NCI-H2171 (cell line): ENCODE measurements around the gene OSBPL8.

Source experiments
- DNase-seq: peaks from one replicate; lab custom pipeline; 2025; lab: John Stamatoyannopoulos, UW

The OSBPL8 gene, protein sequence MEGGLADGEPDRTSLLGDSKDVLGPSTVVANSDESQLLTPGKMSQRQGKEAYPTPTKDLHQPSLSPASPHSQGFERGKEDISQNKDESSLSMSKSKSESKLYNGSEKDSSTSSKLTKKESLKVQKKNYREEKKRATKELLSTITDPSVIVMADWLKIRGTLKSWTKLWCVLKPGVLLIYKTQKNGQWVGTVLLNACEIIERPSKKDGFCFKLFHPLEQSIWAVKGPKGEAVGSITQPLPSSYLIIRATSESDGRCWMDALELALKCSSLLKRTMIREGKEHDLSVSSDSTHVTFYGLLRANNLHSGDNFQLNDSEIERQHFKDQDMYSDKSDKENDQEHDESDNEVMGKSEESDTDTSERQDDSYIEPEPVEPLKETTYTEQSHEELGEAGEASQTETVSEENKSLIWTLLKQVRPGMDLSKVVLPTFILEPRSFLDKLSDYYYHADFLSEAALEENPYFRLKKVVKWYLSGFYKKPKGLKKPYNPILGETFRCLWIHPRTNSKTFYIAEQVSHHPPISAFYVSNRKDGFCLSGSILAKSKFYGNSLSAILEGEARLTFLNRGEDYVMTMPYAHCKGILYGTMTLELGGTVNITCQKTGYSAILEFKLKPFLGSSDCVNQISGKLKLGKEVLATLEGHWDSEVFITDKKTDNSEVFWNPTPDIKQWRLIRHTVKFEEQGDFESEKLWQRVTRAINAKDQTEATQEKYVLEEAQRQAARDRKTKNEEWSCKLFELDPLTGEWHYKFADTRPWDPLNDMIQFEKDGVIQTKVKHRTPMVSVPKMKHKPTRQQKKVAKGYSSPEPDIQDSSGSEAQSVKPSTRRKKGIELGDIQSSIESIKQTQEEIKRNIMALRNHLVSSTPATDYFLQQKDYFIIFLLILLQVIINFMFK

DNA sequence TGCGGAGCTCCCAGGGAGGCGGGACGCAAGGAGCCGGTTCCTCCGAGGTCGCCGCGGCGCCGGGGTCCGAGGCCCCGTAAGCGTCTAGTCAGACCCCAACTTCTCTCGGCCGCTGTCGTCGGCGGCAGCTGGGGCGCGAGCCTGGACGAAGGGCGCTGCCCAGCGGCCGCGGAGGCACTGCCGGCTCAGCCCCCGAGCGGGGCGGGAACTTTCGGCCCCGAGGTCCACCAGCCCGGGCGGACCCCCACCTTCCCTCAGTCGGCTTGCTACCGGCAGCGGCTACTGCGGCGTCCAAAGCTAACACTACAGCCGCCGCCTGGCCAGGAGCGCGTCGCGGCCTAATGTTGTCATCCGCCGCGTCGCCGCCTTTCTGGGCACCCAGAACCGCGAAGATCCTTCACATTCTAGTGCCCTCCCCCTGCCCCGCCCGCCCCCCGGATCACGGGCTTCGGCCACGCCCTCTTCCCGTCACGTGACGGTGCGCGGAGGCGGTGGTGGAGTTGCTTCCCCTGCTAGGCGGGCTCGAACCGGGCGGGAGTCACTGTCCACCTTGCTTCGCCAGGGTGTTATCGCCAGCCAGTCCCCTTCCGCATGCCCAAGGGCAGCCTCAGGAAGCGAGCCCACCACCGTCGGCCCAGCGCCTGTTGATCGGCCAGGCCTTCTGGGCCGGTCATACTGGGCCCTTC lies at the start of gene OSBPL8:
TSS of gene OSBPL8 (minus strand) at position 372 of the 686 bp plus-strand sequence. CDS start 72,220 bp downstream, outside the sequence.
- DNase-seq: peak; percentile 92

DNA sequence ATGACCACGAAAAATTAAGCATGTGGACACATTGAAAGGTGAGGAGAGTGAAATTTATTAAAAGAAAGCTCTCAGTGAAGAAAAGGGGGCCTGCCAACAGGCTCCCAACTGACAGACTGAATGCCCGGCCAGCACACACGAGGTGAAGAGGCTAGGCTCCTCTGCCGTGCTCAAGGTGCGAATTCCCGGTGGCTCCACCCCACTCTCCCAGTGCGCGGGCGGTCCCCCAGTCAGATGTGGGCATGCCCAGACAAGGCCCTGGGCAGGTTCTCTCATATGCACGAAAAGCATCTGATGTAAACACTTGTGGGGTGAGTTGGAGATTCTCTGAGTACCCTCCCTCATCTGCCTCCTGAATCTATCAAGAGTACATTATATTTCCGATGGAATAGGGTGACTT lies 48.5 kb upstream of the OSBPL8 start:
- DNase-seq: no peak

DNA sequence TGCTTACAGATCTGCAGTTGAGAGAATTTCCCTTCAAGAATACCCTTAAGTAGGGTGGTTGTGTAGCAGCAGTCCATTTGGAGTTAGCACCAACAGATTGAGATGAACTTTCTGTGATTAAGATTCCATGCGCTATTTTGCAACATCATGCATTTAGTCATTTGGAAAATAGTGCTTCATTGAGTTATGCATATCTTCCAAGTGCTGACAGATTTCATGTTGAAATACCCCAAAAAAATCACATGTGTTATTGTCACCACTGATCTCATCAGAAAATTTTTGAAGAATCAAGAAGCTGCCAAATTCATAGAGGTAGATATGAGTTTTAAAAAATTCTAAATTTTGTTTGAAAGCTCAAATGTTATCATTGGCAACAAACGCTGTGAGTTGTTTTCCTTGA lies 35.5 kb upstream of the OSBPL8 start:
- no peak for DNase-seq

DNA sequence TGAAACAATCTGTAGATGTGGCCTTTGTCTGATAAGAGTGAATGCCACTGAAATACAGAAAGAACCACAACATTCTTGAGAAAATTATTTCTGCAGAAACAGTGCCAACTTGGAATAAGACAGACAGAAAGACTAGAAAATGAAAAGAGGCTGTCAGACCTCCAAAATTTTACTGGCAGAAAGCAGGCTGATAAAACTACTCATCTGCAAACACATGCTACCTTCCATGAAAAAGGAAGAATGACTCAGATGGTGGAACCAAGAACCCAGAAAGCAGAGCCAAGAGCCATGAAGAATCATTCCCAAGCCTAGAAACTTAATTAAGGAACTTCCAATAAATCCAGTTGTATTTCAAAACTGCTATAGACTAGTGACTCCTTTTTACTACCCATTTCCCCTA lies 31.9 kb upstream of the OSBPL8 start:
- DNase-seq: no peak

DNA sequence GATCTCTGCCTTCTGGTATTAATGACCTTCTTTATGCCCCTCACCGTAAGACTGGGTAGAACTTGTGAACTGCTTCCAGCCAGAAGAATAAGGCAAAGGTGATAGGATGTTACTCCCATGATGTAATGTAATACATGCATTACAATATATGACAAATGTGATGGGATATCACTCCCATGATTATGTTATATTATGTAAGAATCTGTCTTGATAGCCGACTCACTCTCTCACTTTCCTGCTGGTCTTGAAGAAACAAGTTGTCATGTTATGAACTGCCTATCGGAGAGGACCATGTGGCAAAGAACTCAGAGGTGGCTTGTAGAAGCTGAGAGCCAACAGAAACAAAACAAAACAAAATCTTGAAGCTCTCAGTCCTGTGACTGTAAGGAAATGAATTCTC lies 30.6 kb upstream of the OSBPL8 start:
- DNase-seq: no peak

DNA sequence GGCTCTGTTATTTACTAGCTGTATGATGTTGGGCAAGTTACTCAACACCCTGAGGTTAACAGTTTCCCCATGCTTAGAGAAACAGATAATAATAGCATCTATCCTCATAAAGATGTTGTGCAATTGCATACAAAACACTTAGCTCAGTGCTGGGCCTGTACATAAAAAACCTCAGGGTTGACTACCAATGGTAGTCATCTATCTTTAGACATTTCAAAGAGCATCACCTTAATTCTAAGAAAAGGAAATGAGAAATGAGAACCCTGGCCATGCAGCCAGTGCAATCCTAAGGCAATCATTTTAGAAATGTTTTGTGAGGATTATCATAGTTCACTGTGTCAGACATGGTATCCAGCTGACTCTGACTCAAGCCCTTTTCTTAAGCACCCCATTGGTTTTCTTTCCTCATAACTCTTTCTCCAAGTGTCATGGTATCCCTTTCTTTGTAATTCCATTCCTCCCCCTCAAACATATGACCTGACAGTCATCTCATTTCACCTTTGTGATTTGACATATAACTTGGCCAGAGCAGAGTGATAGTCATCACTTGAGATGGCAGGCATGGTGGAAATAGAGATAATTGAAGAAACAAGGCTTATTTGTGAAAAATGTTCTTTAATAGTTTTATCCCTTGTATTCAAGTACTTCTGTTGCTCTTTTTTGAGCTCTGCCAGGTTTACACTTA lies 29.5 kb upstream of the OSBPL8 start:
- no peak for DNase-seq

DNA sequence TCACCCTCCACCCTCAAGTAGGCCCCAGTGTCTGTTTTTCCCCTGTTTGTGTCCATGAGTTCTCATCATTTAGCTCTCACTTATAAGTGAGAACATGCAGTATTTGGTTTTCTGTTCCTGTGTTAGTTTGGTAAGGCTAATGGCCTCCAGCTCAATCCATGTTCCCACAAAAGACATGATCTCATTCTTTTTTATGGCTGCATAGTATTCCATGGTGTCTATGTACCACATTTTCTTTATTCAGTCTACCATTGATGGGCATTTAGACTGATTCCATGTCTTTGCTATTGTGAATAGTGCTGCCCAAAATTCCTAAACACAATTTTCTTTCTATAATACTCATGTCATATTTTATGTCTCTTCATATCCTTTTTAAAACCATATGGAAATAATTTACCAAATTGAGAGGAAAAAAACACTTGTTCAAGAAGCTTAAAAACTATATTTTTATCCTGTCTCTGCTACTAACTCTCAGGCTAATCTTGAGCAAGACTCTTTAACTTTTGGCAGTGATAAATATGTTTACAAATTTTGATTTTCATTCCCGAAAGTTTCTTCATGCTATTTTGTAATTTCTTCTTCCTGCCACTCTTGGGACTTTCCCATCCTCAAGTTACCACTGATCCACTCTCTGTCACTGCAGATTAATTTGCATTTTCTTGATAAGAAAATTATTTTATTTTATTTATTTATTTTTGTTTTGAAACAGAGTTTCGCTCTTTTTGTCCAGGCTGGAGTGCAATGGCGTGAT lies 28.0 kb upstream of the OSBPL8 start:
- no peak for DNase-seq

DNA sequence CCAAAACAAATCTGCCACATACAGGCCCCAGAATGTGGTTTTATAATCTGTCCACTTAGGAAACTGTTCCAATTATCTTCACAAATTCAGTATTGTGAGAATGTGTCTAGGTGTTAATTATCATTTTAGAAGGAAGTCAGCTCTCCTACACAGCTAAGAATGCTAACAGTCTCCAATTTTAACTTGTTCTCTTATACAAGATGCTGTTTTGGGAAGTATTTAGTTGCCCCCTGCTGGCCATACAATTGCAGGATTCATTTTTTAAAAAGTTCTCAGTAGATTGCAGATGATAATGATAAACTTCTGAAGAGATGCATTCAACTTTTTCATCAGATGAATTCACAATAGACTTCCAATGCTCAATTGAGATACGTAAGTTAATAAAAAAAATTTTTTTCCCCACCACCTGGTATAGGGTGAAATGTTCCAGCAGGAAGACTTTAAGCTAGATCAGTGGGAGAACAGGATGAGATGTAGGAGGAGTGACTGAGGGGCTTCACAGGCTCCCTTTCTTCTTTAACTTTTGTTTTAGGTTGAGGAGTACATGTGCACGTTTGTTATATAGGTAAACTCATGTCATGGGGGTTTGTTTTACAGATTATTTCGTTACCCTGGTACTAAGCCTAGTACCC lies 27.3 kb upstream of the OSBPL8 start:
- DNase-seq: peak; percentile 17

DNA sequence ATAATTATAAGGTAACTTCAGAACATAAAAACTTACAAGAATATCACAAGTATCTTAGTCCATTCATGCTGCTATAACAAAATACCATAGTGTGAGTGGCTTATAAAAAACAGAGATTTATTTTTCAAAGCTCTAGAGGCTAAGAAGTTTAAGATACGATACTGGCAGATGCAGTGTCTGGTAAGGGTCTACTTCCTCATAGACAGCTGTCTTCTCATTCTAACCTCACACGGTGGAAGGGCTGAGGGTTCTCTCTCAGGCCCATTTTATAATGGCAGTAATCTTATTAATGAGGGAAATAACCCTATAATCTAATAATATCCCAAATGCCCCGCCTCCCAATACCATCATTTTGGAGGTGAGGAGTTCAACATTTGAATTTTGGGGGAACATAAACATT lies 23.7 kb upstream of the OSBPL8 start:
- DNase-seq: no peak

DNA sequence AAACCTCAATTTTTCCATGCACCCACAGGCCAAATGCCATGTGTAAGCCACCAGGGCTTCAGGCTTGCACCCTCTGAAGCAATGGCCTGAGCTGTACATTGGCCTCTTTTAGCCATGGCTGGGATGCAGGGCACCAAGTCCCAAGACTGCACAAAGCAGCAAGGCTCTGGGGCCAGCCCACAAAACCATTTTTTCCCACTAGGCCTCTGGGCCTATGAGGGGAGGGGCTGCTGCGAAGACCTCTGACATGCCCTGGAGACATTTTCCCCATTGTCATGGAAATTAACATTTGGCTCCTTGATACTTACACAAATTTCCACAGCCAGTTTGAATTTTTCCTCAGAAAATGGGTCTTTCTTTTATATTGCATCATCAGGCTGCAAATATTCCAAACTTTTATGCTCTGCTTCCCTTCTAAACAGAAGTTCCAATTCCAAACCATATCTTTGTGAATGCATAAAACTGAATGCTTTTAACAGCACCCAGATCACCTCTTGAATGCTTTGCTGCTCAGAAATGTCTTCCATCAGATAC lies 14.3 kb upstream of the OSBPL8 start:
- no peak for DNase-seq

DNA sequence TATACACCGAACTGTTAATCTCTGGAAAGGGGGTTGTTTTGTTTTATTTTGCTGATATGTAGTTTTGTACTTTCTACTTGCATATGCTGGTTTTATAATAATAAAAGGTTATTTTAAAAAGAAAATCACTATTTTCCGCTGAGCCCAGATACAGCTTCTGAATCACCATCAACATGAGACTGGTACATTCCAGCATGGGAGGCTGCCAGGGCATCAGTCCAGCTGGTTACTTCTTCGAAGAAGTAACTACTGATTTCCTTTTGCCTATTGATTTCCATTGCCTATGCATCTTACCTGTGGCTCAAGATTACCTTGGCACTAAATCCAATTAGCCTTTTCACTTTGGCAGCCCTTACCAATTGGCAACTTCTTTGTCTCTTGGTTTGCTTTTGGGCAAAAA lies 11.7 kb upstream of the OSBPL8 start:
- DNase-seq: no peak

DNA sequence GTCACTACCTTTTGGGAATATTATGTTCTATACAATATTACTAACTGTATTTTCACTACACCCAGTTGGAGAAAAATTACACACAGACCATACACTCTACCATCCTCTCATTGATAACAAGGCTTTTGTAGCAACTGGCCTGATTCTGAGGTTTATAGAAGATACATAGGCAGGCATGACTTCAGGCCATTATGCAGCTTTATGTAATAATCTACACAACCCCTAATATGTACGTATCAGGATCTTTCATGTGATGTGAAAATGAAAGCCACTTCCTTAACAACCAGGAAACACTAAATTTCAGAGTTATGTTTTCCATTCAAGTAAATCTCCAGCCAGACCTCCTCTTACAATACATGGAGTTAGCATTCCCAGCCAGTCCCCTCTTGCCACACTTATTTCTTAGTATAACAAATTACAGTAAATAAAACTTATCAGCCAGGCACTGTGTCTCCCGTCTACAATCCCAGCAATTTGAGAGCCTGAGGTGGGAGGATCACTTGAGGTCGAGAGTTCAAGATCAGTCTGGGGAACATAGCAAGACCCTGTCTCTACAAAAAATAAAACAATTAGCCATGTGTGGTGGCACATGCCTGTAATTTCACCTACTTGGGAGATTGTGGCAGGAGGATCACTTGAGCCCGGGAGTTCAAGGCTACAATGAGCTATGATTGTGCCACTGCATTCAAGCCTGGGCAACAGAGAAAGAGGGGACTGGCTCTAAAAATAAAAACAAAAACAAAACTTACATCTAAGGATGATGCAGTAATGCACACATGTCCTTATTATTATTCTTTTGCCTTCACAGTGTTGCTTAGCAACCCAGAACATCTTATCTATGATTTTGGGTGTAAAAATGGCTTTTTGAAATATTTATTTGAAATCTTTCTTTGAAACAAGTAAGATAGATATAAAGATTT lies 10.4 kb upstream of the OSBPL8 start:
- DNase-seq: no peak

DNA sequence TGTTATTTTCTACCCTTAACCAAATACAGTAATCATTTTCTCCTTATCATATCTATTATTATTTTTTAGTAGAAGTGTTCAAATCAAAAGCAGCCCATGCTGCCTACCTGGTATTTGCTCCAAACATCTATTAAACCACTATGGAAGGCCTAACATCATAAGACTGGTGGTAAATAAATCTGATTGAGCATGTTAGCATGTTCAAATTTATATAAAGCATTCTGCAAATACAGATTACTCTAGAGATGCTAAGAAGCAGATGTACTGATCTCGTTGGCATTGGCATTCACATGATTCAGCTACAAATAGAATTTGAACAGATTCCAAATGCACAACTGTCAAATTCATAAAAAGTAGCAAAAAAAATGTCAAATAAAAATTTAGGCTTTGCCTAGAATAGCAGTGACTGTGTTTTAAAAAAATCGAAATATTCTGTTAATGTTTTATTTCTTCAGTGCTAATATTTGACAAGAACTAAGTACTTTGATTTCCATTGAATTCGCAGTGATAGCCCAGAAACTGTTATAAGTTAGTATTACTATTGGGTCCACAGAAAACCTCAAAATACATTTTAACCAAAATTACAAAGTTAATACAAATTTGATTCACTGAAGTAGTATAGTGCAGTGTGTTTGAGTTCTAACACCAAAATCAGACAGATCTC lies 9.4 kb upstream of the OSBPL8 start:
- no peak for DNase-seq

DNA sequence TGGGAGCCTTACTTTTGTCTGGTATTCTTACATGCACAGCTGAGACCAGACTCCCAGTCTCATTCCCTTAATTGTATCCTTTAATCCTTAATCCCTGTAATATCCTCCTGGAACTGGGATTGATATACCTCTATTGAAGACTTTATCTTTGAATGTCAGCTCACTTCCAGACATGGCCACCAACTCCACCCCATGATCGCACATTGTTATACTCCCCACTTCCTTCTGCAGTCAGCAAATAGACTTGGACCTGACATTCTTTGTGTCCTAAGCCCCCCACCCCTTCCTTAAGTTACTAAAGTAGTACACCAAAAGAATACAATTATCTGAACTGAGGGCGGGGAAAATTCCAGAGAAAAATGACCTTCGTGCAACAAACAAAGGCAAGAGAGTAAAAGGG lies 8.6 kb upstream of the OSBPL8 start:
- DNase-seq: no peak

DNA sequence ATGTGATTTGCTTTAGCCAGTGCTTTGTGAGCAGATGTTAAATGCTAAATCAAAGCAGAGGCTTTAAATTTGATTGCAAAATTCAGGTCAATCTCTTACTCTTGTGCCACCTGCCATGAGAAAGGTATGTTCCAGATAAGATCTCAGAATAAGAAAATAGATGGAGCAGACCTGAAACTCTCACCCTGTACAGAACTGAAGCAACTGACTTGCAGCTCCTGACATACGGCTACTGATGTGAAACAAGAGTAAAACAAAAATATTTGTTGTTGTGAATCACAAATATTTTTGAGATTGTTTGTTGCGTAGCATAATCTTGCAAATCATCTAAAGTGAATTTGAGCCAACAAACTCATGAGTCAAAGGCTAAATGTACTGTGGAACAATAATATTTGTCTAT lies 3.5 kb upstream of the OSBPL8 start:
- no peak for DNase-seq

DNA sequence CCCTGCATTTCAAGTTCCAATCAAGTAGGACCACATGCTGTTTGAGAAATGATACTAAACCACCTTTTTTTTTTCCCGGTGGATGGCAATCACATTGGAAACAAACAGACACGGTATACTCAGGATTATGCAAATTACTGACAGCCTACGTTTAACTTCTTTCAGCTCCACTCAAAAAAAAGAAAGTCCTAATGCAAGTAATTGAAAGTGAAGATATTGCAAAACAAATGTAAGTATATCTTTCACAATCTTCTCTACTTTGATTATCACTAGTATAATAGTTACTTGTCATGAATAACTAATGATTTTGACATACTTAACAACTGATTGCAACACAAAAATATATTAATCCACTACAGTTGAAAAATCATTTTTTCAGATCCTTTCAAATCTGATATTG lies 2.6 kb upstream of the OSBPL8 start:
- no peak for DNase-seq

DNA sequence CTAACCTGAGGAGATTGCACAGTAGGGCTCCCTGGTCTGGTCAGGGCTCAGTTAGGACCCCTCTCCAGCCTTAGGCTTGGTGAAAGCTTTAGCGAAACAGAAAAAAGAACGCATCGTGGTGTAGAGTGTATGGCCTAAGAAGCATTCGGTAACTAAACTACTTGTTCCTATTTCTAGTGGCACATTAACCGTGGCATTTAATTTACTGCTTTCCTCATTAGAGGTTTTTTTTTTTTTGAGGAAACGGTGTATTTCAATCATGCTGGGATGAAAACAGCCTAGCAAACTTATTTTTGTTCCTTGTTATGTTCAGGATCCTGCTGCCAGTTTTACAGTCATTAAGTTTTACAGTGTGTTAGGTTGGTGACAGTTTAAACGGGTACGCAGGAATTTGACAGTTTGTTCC lies 518 bp upstream of the OSBPL8 start:
- DNase-seq: no peak

DNA sequence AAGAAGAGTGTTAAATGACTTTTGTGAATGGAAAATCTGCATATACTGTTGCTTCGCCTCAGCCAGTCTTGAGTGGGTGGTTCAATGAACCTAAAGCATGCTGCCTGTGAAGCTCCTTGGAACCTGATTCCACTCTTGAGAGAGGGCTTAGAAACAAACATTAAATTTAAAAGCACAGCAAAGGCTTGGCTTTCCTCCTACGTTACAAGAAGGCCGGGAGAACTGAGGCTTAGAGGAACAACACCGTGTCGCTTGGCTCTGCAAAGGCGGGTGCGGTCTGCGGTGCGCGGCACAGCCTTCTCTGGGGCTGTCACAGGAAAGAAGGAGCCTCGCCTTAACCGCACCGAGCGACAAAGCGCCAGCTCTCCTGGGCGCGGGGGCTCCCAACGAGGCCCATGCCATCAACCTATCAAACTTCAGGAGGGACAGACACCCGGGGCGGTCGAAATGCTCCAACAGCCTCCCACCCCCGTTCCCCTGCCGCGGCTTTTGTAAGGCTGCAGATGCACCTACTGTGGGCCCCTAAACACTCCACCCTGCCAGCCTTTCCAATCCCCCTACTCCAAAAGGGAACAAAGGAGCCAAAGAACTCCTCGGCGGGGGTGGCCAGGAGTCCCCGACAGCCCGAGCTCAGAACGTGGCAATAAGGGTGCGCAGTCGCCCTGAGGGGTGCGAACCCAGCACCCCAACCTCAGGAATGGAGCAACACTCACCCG lies 729 bp downstream of the OSBPL8 start:
- DNase-seq: peak; percentile 16
